ENCODE data around the gene ZFAND6.
A peak's percentile ranks its signal among the peaks of the same experiment; 100 is the strongest.
"Not testable (repeated sequence)": the region's sequence is repeated elsewhere in the genome, so short reads cannot be mapped to it uniquely, and the experiment has no call there.

The ZFAND6 gene

GRCh38 chr15:80123034-80123433, 63.6 kb downstream of the ZFAND6 start:
- Histone ChIP-seq H3K36me3 (ENCODE audit: control insufficient read depth in 5 of 5, insufficient read depth in 5 of 5, low read length in 5 of 5) (peaks cover 14 to 44% (median 28%) of the 10 kb centered on the region in 5 donors), H3K4me1 (ENCODE audit: control insufficient read depth in 5 of 5, insufficient read depth in 5 of 5, low read length in 5 of 5) (no peaks in the 10 kb centered on the region), H3K27me3 (ENCODE audit: control insufficient read depth in 5 of 5, insufficient read depth in 4 of 5, low read length in 5 of 5) (no peaks in the 10 kb centered on the region)

GRCh38 chr15:80127253-80127652, 67.8 kb downstream of the ZFAND6 start:
- not testable (repeated sequence) for H3K27ac ChIP-seq (ENCODE audit: low read depth, low read length); H3K4me3 ChIP-seq (ENCODE audit: low read depth in 1 of 5, low read length in 5 of 5); H3K27me3 ChIP-seq (ENCODE audit: control insufficient read depth in 5 of 5, insufficient read depth in 4 of 5, low read length in 5 of 5); H3K9me3 ChIP-seq (ENCODE audit: control insufficient read depth in 5 of 5, low read length in 5 of 5); H3K9ac ChIP-seq (ENCODE audit: low read length in 5 of 5)
- peaks cover 0 to 19% (median 5%) of the 10 kb centered on the region in 5 donors for H3K4me1 ChIP-seq (ENCODE audit: control insufficient read depth in 5 of 5, insufficient read depth in 5 of 5, low read length in 5 of 5)
- peaks cover 19 to 47% (median 31%) of the 10 kb centered on the region in 5 donors for H3K36me3 ChIP-seq (ENCODE audit: control insufficient read depth in 5 of 5, insufficient read depth in 5 of 5, low read length in 5 of 5)

More at GRCh38 chr15:80123034-80123433, 63.6 kb downstream of the ZFAND6 start:
- Histone ChIP-seq H3K9me3 (ENCODE audit: control insufficient read depth in 5 of 5, low read length in 5 of 5) (no peaks in the 10 kb centered on the region), H3K4me3 (ENCODE audit: low read depth in 1 of 5, low read length in 5 of 5) (no peak overlapping the region), H3K9ac (ENCODE audit: low read length in 5 of 5) (no peak overlapping the region), H3K27ac (ENCODE audit: low read depth, low read length) (no peak overlapping the region)

GRCh38 chr15:80127911-80128310, 68.4 kb downstream of the ZFAND6 start:
- Histone ChIP-seq H3K9me3 (ENCODE audit: control insufficient read depth in 5 of 5, low read length in 5 of 5) (no peaks in the 10 kb centered on the region), H3K27me3 (ENCODE audit: control insufficient read depth in 5 of 5, insufficient read depth in 4 of 5, low read length in 5 of 5) (no peaks in the 10 kb centered on the region), H3K36me3 (ENCODE audit: control insufficient read depth in 5 of 5, insufficient read depth in 5 of 5, low read length in 5 of 5) (peaks cover 15 to 49% (median 30%) of the 10 kb centered on the region in 5 donors), H3K4me3 (ENCODE audit: low read depth in 1 of 5, low read length in 5 of 5) (no peak overlapping the region), H3K4me1 (ENCODE audit: control insufficient read depth in 5 of 5, insufficient read depth in 5 of 5, low read length in 5 of 5) (peaks cover 0 to 19% (median 5%) of the 10 kb centered on the region in 5 donors), H3K27ac (ENCODE audit: low read depth, low read length) (no peak overlapping the region), H3K9ac (ENCODE audit: low read length in 5 of 5) (no peak overlapping the region)

- Histone ChIP-seq H3K27me3 (ENCODE audit: control insufficient read depth in 5 of 5, insufficient read depth in 4 of 5, low read length in 5 of 5) (no peaks in the 10 kb centered on the region), H3K9ac (ENCODE audit: low read length in 5 of 5) (no peak overlapping the region), H3K4me3 (ENCODE audit: low read depth in 1 of 5, low read length in 5 of 5) (no peak overlapping the region), H3K27ac (ENCODE audit: low read depth, low read length) (no peak overlapping the region), H3K9me3 (ENCODE audit: control insufficient read depth in 5 of 5, low read length in 5 of 5) (no peaks in the 10 kb centered on the region), H3K4me1 (ENCODE audit: control insufficient read depth in 5 of 5, insufficient read depth in 5 of 5, low read length in 5 of 5) (peaks cover 0 to 19% (median 5%) of the 10 kb centered on the region in 5 donors), H3K36me3 (ENCODE audit: control insufficient read depth in 5 of 5, insufficient read depth in 5 of 5, low read length in 5 of 5) (peaks cover 22 to 46% (median 40%) of the 10 kb centered on the region in 5 donors)
Measured at GRCh38 chr15:80132382-80132781, 72.9 kb downstream of the ZFAND6 start.

GRCh38 chr15:80136854-80137253, 77.4 kb downstream of the ZFAND6 start:
- H3K9ac ChIP-seq (ENCODE audit: low read length in 5 of 5) = no peak overlapping the region
- no peaks in the 10 kb centered on the region for H3K4me1 ChIP-seq (ENCODE audit: control insufficient read depth in 5 of 5, insufficient read depth in 5 of 5, low read length in 5 of 5)
- no peak overlapping the region for H3K4me3 ChIP-seq (ENCODE audit: low read depth in 1 of 5, low read length in 5 of 5)
- H3K27me3 ChIP-seq (ENCODE audit: control insufficient read depth in 5 of 5, insufficient read depth in 4 of 5, low read length in 5 of 5) = no peaks in the 10 kb centered on the region
- H3K27ac ChIP-seq (ENCODE audit: low read depth, low read length) = no peak overlapping the region
- no peaks in the 10 kb centered on the region for H3K9me3 ChIP-seq (ENCODE audit: control insufficient read depth in 5 of 5, low read length in 5 of 5)
- peaks cover 17 to 46% (median 36%) of the 10 kb centered on the region in 5 donors for H3K36me3 ChIP-seq (ENCODE audit: control insufficient read depth in 5 of 5, insufficient read depth in 5 of 5, low read length in 5 of 5)

GRCh38 chr15:80138961-80139360, 79.5 kb downstream of the ZFAND6 start:
- no peak overlapping the region for H3K27ac ChIP-seq (ENCODE audit: low read depth, low read length)
- H3K9ac ChIP-seq (ENCODE audit: low read length in 5 of 5) = no peak overlapping the region
- H3K4me1 ChIP-seq (ENCODE audit: control insufficient read depth in 5 of 5, insufficient read depth in 5 of 5, low read length in 5 of 5) = no peaks in the 10 kb centered on the region
- H3K9me3 ChIP-seq (ENCODE audit: control insufficient read depth in 5 of 5, low read length in 5 of 5) = no peaks in the 10 kb centered on the region
- peaks cover 11 to 34% (median 20%) of the 10 kb centered on the region in 5 donors for H3K36me3 ChIP-seq (ENCODE audit: control insufficient read depth in 5 of 5, insufficient read depth in 5 of 5, low read length in 5 of 5)
- H3K27me3 ChIP-seq (ENCODE audit: control insufficient read depth in 5 of 5, insufficient read depth in 4 of 5, low read length in 5 of 5) = no peaks in the 10 kb centered on the region
- H3K4me3 ChIP-seq (ENCODE audit: low read depth in 1 of 5, low read length in 5 of 5) = no peak overlapping the region

GRCh38 chr15:80140909-80141308, 81.4 kb downstream of the ZFAND6 start:
- H3K27ac ChIP-seq (ENCODE audit: low read depth, low read length) = no peak overlapping the region

GRCh38 chr15:80141916-80142598, 82.6 kb downstream of the ZFAND6 start:
- Histone ChIP-seq H3K4me3 (ENCODE audit: low read depth in 1 of 5, low read length in 5 of 5) (no peak overlapping the region), H3K4me1 (ENCODE audit: control insufficient read depth in 5 of 5, insufficient read depth in 5 of 5, low read length in 5 of 5) (no peaks in the 10 kb centered on the region), H3K27me3 (ENCODE audit: control insufficient read depth in 5 of 5, insufficient read depth in 4 of 5, low read length in 5 of 5) (no peaks in the 10 kb centered on the region), H3K36me3 (ENCODE audit: control insufficient read depth in 5 of 5, insufficient read depth in 5 of 5, low read length in 5 of 5) (peaks cover 0 to 12% (median 6%) of the 10 kb centered on the region in 5 donors), H3K9ac (ENCODE audit: low read length in 5 of 5) (no peak overlapping the region), H3K9me3 (ENCODE audit: control insufficient read depth in 5 of 5, low read length in 5 of 5) (no peaks in the 10 kb centered on the region), H3K27ac (ENCODE audit: low read depth, low read length) (no peak overlapping the region)

More at GRCh38 chr15:80140909-80141308, 81.4 kb downstream of the ZFAND6 start:
- peaks cover 0 to 16% (median 10%) of the 10 kb centered on the region in 5 donors for H3K36me3 ChIP-seq (ENCODE audit: control insufficient read depth in 5 of 5, insufficient read depth in 5 of 5, low read length in 5 of 5)
- no peaks in the 10 kb centered on the region for H3K4me1 ChIP-seq (ENCODE audit: control insufficient read depth in 5 of 5, insufficient read depth in 5 of 5, low read length in 5 of 5)
- H3K4me3 ChIP-seq (ENCODE audit: low read depth in 1 of 5, low read length in 5 of 5) = no peak overlapping the region
- H3K9me3 ChIP-seq (ENCODE audit: control insufficient read depth in 5 of 5, low read length in 5 of 5) = no peaks in the 10 kb centered on the region
- H3K27me3 ChIP-seq (ENCODE audit: control insufficient read depth in 5 of 5, insufficient read depth in 4 of 5, low read length in 5 of 5) = no peaks in the 10 kb centered on the region
- no peak overlapping the region for H3K9ac ChIP-seq (ENCODE audit: low read length in 5 of 5)

GRCh38 chr15:80142646-80143045, 83.2 kb downstream of the ZFAND6 start:
- Histone ChIP-seq H3K36me3 (ENCODE audit: control insufficient read depth in 5 of 5, insufficient read depth in 5 of 5, low read length in 5 of 5) (peaks cover 0 to 7% (median 3%) of the 10 kb centered on the region in 5 donors), H3K4me1 (ENCODE audit: control insufficient read depth in 5 of 5, insufficient read depth in 5 of 5, low read length in 5 of 5) (no peaks in the 10 kb centered on the region), H3K9me3 (ENCODE audit: control insufficient read depth in 5 of 5, low read length in 5 of 5) (no peaks in the 10 kb centered on the region), H3K9ac (ENCODE audit: low read length in 5 of 5) (no peak overlapping the region), H3K4me3 (ENCODE audit: low read depth in 1 of 5, low read length in 5 of 5) (no peak overlapping the region), H3K27me3 (ENCODE audit: control insufficient read depth in 5 of 5, insufficient read depth in 4 of 5, low read length in 5 of 5) (no peaks in the 10 kb centered on the region), H3K27ac (ENCODE audit: low read depth, low read length) (no peak overlapping the region)

- peak overlapping the region in 1 of 5 donors; percentile 35 for H3K4me3 ChIP-seq (ENCODE audit: low read depth in 1 of 5, low read length in 5 of 5)
- H3K36me3 ChIP-seq (ENCODE audit: control insufficient read depth in 5 of 5, insufficient read depth in 5 of 5, low read length in 5 of 5) = no peaks in the 10 kb centered on the region
- H3K9ac ChIP-seq (ENCODE audit: low read length in 5 of 5) = peak overlapping the region in 1 of 5 donors; percentile 72
- H3K9me3 ChIP-seq (ENCODE audit: control insufficient read depth in 5 of 5, low read length in 5 of 5) = no peaks in the 10 kb centered on the region
- H3K4me1 ChIP-seq (ENCODE audit: control insufficient read depth in 5 of 5, insufficient read depth in 5 of 5, low read length in 5 of 5) = peaks cover 6 to 47% (median 38%) of the 10 kb centered on the region in 5 donors
- no peaks in the 10 kb centered on the region for H3K27me3 ChIP-seq (ENCODE audit: control insufficient read depth in 5 of 5, insufficient read depth in 4 of 5, low read length in 5 of 5)
- H3K27ac ChIP-seq (ENCODE audit: low read depth, low read length) = no peak overlapping the region
Measured at GRCh38 chr15:80151148-80151547, 91.7 kb downstream of the ZFAND6 start.
